MM.1S (cell line): ENCODE results near the gene THOC1.
"Not testable (repeated sequence)": the region's sequence is repeated elsewhere in the genome, so short reads cannot be mapped to it uniquely, and the experiment has no call there.

ENCODE experiments used
- DNase-seq: peaks from one replicate; pipeline ENCODE4 v3.0.0-alpha.2; 2015
- H2AFZ ChIP-seq: fragments of 300-600 bp; sonication (generic); 2 replicates; pipeline ENCODE4 v1.6.0; 2016; ENCODE audit warnings: antibody characterized with exemption, low read length
- H3F3A ChIP-seq: fragments of 300-600 bp; sonication (generic); 2 replicates; pipeline ENCODE4 v1.6.1; 2016; ENCODE audit warnings: mild to moderate bottlenecking, antibody characterized with exemption, low read length, moderate library complexity, mixed read lengths; ENCODE audit not compliant: insufficient read depth
- H3K27ac ChIP-seq: fragments of 300-600 bp; sonication (generic); 2 replicates; pipeline ENCODE4 v1.5.1; 2016; ENCODE audit warnings: mild to moderate bottlenecking, low read length
- H3K27me3 ChIP-seq: fragments of 300-600 bp; sonication (generic); replicated peaks from 2 replicates; pipeline ENCODE4 v1.6.0; 2016; ENCODE audit warnings: low read length; ENCODE audit not compliant: insufficient read depth
- H3K36me3 ChIP-seq: fragments of 300-600 bp; sonication (generic); replicated peaks from 2 replicates; pipeline ENCODE4 v1.6.1; 2016; ENCODE audit warnings: mild to moderate bottlenecking, low read length, mixed read lengths; ENCODE audit not compliant: insufficient read depth
- H3K4me1 ChIP-seq: fragments of 300-600 bp; sonication (generic); 2 replicates; pipeline ENCODE4 v1.6.1; 2016; ENCODE audit warnings: low read length, mixed read lengths
- H3K4me2 ChIP-seq: fragments of 300-600 bp; sonication (generic); 2 replicates; pipeline ENCODE4 v1.6.0; 2016; ENCODE audit warnings: low read depth, low read length
- H3K4me3 ChIP-seq: fragments of 300-600 bp; sonication (generic); 2 replicates; pipeline ENCODE4 v1.5.1; 2016; ENCODE audit warnings: low read length, mixed read lengths
- H3K79me2 ChIP-seq: fragments of 300-600 bp; sonication (generic); 2 replicates; pipeline ENCODE4 v1.6.1; 2016; ENCODE audit warnings: mixed run types, low read length, mixed read lengths
- H3K9ac ChIP-seq: fragments of 300-600 bp; sonication (generic); 2 replicates; pipeline ENCODE4 v1.6.1; 2016; ENCODE audit warnings: low read length, mixed read lengths
- H3K9me2 ChIP-seq: fragments of 300-600 bp; sonication (generic); replicated peaks from 2 replicates; pipeline ENCODE4 v1.6.1; 2016; ENCODE audit warnings: mild to moderate bottlenecking, low read length, mixed read lengths; ENCODE audit not compliant: insufficient read depth
- H3K9me3 ChIP-seq: fragments of 300-600 bp; sonication (generic); replicated peaks from 2 replicates; pipeline ENCODE4 v1.6.1; 2016; ENCODE audit warnings: mild to moderate bottlenecking, low read length, mixed read lengths; ENCODE audit not compliant: insufficient read depth
- H4K20me1 ChIP-seq: fragments of 300-600 bp; sonication (generic); 2 replicates; pipeline ENCODE4 v1.6.1; 2016; ENCODE audit warnings: mild to moderate bottlenecking, low read length, moderate library complexity, mixed read lengths; ENCODE audit not compliant: insufficient read depth
- CTCF ChIP-seq: fragments of 300-600 bp; sonication (generic); IDR thresholded peaks from 2 replicates; pipeline ENCODE4 v1.5.1; 2016; ENCODE audit warnings: antibody characterized with exemption, low read length, mixed read lengths
- EZH2 ChIP-seq: fragments of 300-600 bp; sonication (generic); optimal IDR thresholded peaks from 2 replicates; pipeline ENCODE3; 2017; ENCODE audit warnings: low read depth, mild to moderate bottlenecking, antibody characterized with exemption, low read length, mixed read lengths
- EZH2phosphoT487 ChIP-seq: fragments of 300-600 bp; sonication (generic); IDR thresholded peaks from 2 replicates; pipeline ENCODE4 v1.6.1; 2018; ENCODE audit warnings: antibody characterized with exemption, low read length

THOC1 gene

GRCh38 chr18:294566-294965 is 26.7 kb upstream of the THOC1 start:
- Histone ChIP-seq H3K79me2 (no peaks in the 10 kb centered on the region), H3K27me3 (no peaks in the 10 kb centered on the region), H3K9ac (no peak overlapping the region), H3K9me2 (no peaks in the 10 kb centered on the region), H2AFZ (no peak overlapping the region), H3K4me3 (no peak overlapping the region), H3K36me3 (no peaks in the 10 kb centered on the region), H3K27ac (no peak overlapping the region), H4K20me1 (no peaks in the 10 kb centered on the region), H3F3A (no peaks in the 10 kb centered on the region), H3K4me1 (no peaks in the 10 kb centered on the region), H3K4me2 (no peak overlapping the region), H3K9me3 (no peaks in the 10 kb centered on the region)
- DNase-seq = no peak
- TF ChIP-seq CTCF = no peak

- no peak overlapping the region for H2AFZ ChIP-seq
- no peaks in the 10 kb centered on the region for H3K4me1 ChIP-seq
- no peaks in the 10 kb centered on the region for H3K9me3 ChIP-seq
- no peaks in the 10 kb centered on the region for H4K20me1 ChIP-seq
- no peaks in the 10 kb centered on the region for H3K79me2 ChIP-seq
- no peaks in the 10 kb centered on the region for H3K36me3 ChIP-seq
- no peak for DNase-seq
- no peak overlapping the region for H3K4me2 ChIP-seq
- no peak for TF ChIP-seq EZH2
- no peak for TF ChIP-seq EZH2phosphoT487
- no peak for TF ChIP-seq CTCF
- H3K9ac ChIP-seq = no peak overlapping the region
- no peak overlapping the region for H3K27ac ChIP-seq
- H3K27me3 ChIP-seq = no peaks in the 10 kb centered on the region
- no peaks in the 10 kb centered on the region for H3K9me2 ChIP-seq
- H3K4me3 ChIP-seq = no peak overlapping the region
- no peaks in the 10 kb centered on the region for H3F3A ChIP-seq
Measured at GRCh38 chr18:293536-293935, 25.7 kb upstream of the THOC1 start.

GRCh38 chr18:292271-292670 is 24.4 kb upstream of the THOC1 start:
- H3F3A ChIP-seq = no peaks in the 10 kb centered on the region
- no peak overlapping the region for H3K4me3 ChIP-seq
- no peak overlapping the region for H3K27ac ChIP-seq
- H3K79me2 ChIP-seq = no peaks in the 10 kb centered on the region
- no peaks in the 10 kb centered on the region for H3K9me3 ChIP-seq
- H3K4me2 ChIP-seq = no peak overlapping the region
- H3K36me3 ChIP-seq = no peaks in the 10 kb centered on the region
- no peak for DNase-seq
- no peak overlapping the region for H2AFZ ChIP-seq
- no peaks in the 10 kb centered on the region for H3K4me1 ChIP-seq
- H3K9ac ChIP-seq = no peak overlapping the region
- H3K27me3 ChIP-seq = no peaks in the 10 kb centered on the region
- no peaks in the 10 kb centered on the region for H3K9me2 ChIP-seq
- H4K20me1 ChIP-seq = no peaks in the 10 kb centered on the region
- TF ChIP-seq CTCF (no peak), EZH2phosphoT487 (no peak), EZH2 (no peak)

- H3K9me2 ChIP-seq, H3K27ac ChIP-seq, H3K9ac ChIP-seq, H2AFZ ChIP-seq, H3K4me1 ChIP-seq, H3K4me2 ChIP-seq, H4K20me1 ChIP-seq, H3K9me3 ChIP-seq, DNase-seq, H3K27me3 ChIP-seq, H3K79me2 ChIP-seq, H3F3A ChIP-seq, H3K4me3 ChIP-seq, H3K36me3 ChIP-seq: not testable (repeated sequence)
Measured at GRCh38 chr18:289970-290369, 22.1 kb upstream of the THOC1 start.
